HG02642 (cell line): ENCODE results near the gene SLC28A3.
A peak's percentile ranks its signal among the peaks of the same experiment; 100 is the strongest.

Experiments
- ATAC-seq: cut with Tn5 transposase; IDR thresholded peaks from one replicate; pipeline ENCODE4 v1.9.1; 2021; ENCODE audit warnings: mild to moderate bottlenecking; ENCODE audit not compliant: unreplicated experiment, poor library complexity

SLC28A3 gene

GRCh38 chr9:84304166-84304565 is 36.4 kb downstream of the SLC28A3 start:
- no peak for ATAC-seq

GRCh38 chr9:84303061-84303460 is 37.5 kb downstream of the SLC28A3 start:
- ATAC-seq = no peak

- ATAC-seq = no peak
These were observed 38.7 kb downstream of the SLC28A3 start for GRCh38 chr9:84301851-84302250.

GRCh38 chr9:84300271-84300670 is 40.3 kb downstream of the SLC28A3 start:
- ATAC-seq = no peak

GRCh38 chr9:84297162-84297821 is 43.3 kb downstream of the SLC28A3 start:
- ATAC-seq = no peak

GRCh38 chr9:84296146-84296843 is 44.3 kb downstream of the SLC28A3 start:
- peak; percentile 67 for ATAC-seq

- no peak for ATAC-seq
These were observed 46.2 kb downstream of the SLC28A3 start for GRCh38 chr9:84294241-84294950.

- ATAC-seq = peak; percentile 53
These were observed 47.4 kb downstream of the SLC28A3 start for GRCh38 chr9:84293001-84293798.

GRCh38 chr9:84285381-84285780 is 55.2 kb downstream of the SLC28A3 start:
- ATAC-seq = peak; percentile 52

- no peak for ATAC-seq
These were observed 56.6 kb downstream of the SLC28A3 start for GRCh38 chr9:84283946-84284345.

GRCh38 chr9:84278130-84278529 is 62.4 kb downstream of the SLC28A3 start:
- ATAC-seq = no peak

GRCh38 chr9:84277646-84278045 is 62.9 kb downstream of the SLC28A3 start:
- no peak for ATAC-seq

GRCh38 chr9:84276741-84277140 is 63.8 kb downstream of the SLC28A3 start:
- ATAC-seq = no peak

GRCh38 chr9:84271921-84272556 is 68.5 kb downstream of the SLC28A3 start:
- ATAC-seq = no peak

GRCh38 chr9:84271531-84271900 is 69.0 kb downstream of the SLC28A3 start:
- ATAC-seq = peak; percentile 91

- ATAC-seq = peak; percentile 13
These were observed 69.6 kb downstream of the SLC28A3 start for GRCh38 chr9:84270847-84271530.

GRCh38 chr9:84266087-84266561 is 74.4 kb downstream of the SLC28A3 start:
- no peak for ATAC-seq

- no peak for ATAC-seq
These were observed 76.1 kb downstream of the SLC28A3 start for GRCh38 chr9:84264307-84265029.
